OCI-LY3 (cell line): ENCODE data around the gene FAM131A.

Source experiments
- EZH2phosphoT487 ChIP-seq: fragments of 200-600 bp; shearing (Covaris generic); IDR thresholded peaks from 2 replicates; pipeline ENCODE4 v1.6.1; 2018; ENCODE audit warnings: antibody characterized with exemption, mixed run types, low read depth
- TF ChIP-seq, protein P1 (sequence below): fragments of 200-600, 300-600 bp; sonication (generic); IDR thresholded peaks from 2 replicates; pipeline ENCODE4 v1.5.1; 2014; ENCODE audit warnings: antibody characterized with exemption, low read length, low read depth

DNA sequence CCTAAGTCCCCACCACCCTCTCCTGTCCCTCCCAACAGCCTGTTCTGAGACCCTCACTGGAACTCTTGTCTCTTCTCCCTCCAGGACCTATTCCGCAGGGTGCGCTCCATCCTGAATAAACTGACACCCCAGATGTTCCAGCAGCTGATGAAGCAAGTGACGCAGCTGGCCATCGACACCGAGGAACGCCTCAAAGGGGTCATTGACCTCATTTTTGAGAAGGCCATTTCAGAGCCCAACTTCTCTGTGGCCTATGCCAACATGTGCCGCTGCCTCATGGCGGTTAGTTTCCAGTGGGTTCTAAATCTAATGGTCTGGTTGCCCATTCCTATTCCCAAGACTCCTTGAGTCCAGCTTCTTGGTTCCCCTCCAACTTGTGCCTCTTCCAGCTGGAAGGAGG lies 13.7 kb upstream of the FAM131A start:
- TF ChIP-seq, protein P1, sequence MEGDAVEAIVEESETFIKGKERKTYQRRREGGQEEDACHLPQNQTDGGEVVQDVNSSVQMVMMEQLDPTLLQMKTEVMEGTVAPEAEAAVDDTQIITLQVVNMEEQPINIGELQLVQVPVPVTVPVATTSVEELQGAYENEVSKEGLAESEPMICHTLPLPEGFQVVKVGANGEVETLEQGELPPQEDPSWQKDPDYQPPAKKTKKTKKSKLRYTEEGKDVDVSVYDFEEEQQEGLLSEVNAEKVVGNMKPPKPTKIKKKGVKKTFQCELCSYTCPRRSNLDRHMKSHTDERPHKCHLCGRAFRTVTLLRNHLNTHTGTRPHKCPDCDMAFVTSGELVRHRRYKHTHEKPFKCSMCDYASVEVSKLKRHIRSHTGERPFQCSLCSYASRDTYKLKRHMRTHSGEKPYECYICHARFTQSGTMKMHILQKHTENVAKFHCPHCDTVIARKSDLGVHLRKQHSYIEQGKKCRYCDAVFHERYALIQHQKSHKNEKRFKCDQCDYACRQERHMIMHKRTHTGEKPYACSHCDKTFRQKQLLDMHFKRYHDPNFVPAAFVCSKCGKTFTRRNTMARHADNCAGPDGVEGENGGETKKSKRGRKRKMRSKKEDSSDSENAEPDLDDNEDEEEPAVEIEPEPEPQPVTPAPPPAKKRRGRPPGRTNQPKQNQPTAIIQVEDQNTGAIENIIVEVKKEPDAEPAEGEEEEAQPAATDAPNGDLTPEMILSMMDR, result no peak
- TF ChIP-seq EZH2phosphoT487, result no peak
